A673 (cell line): ENCODE measurements around the gene SWSAP1. TPM values are rescaled to one million over a fixed set of nuclear protein-coding genes. Genes with fewer than 3 reads are reported as not detected.

Experiments used
- Bru-seq: library from RNA; stranded (reverse); fragments of 400-500 nt; gene quantifications from one replicate; lab custom pipeline; 2021; lab: Mats Ljungman, UMichigan
- BruChase-seq, 2 experiments: library from RNA; stranded (reverse); fragments of 400-500 nt; gene quantifications; one replicate each; lab custom pipeline; 2021; lab: Mats Ljungman, UMichigan
- BruUV-seq: library from RNA; stranded (reverse); fragments of 400-500 nt; replicated peaks from 2 replicates; lab custom pipeline; 2021; lab: Mats Ljungman, UMichigan
- CTCF ChIA-PET: fragments of 300-600 bp; sonication (Branson Sonifier 250); formaldehyde crosslinking; loops from one replicate; lab custom pipeline; 2022; ENCODE audit warnings: antibody characterized with exemption; lab: Charles Lee
- POLR2A ChIA-PET: fragments of 300-600 bp; sonication (Branson Sonifier 250); formaldehyde crosslinking; loops from one replicate; lab custom pipeline; 2022; ENCODE audit warnings: antibody characterized with exemption; ENCODE audit not compliant: low non-redundant PET; lab: Charles Lee
- DNase-seq: peaks from one replicate; pipeline ENCODE4 v3.0.0-alpha.2; 2015; ENCODE audit warnings: low spot score
- H3K27ac ChIP-seq: fragments of 200-600 bp; sonication (generic); 2 replicates; pipeline ENCODE4 v1.5.1; 2016; ENCODE audit warnings: mixed run types, low read depth, mild to moderate bottlenecking, mixed read lengths, antibody characterized with exemption, low read length; ENCODE audit not compliant: poor library complexity, severe bottlenecking
- H3K27me3 ChIP-seq: fragments of 200-600 bp; sonication (generic); replicated peaks from 2 replicates; pipeline ENCODE4 v1.6.1; 2017; ENCODE audit warnings: mixed run types, low read depth, mild to moderate bottlenecking, mixed read lengths, antibody characterized with exemption, low read length; ENCODE audit not compliant: insufficient read depth, poor library complexity
- H3K36me3 ChIP-seq: fragments of 200-600 bp; sonication (generic); 2 replicates; pipeline ENCODE4 v1.6.1; 2016; ENCODE audit warnings: mixed run types, mild to moderate bottlenecking, mixed read lengths, antibody characterized with exemption, low read length; ENCODE audit not compliant: insufficient read depth, poor library complexity, severe bottlenecking
- H3K4me1 ChIP-seq: fragments of 200-600 bp; sonication (generic); 2 replicates; pipeline ENCODE4 v1.6.1; 2017; ENCODE audit warnings: mixed run types, mild to moderate bottlenecking, mixed read lengths, antibody characterized with exemption, low read length; ENCODE audit not compliant: insufficient read depth, poor library complexity, severe bottlenecking
- H3K4me3 ChIP-seq: fragments of 200-600 bp; sonication (generic); 2 replicates; pipeline ENCODE4 v1.5.1; 2016; ENCODE audit warnings: low read depth, mixed run types, mild to moderate bottlenecking, mixed read lengths, low read length; ENCODE audit not compliant: poor library complexity, severe bottlenecking
- H3K9me3 ChIP-seq: fragments of 200-600 bp; sonication (generic); 2 replicates; pipeline ENCODE4 v1.6.1; 2016; ENCODE audit warnings: mixed run types, low read depth, mild to moderate bottlenecking, mixed read lengths, antibody characterized with exemption, low read length; ENCODE audit not compliant: poor library complexity, severe bottlenecking
- CTCF ChIP-seq: fragments of 300-800, 200-600 bp; sonication (generic); conservative IDR thresholded peaks from 2 replicates; pipeline ENCODE4 v1.5.1; 2017; ENCODE audit warnings: low read depth, mild to moderate bottlenecking, antibody characterized with exemption, low read length, moderate library complexity, mixed read lengths
- EZH2 ChIP-seq: fragments of 200-600 bp; sonication (generic); IDR thresholded peaks from 2 replicates; pipeline ENCODE4 v1.6.1; 2017; ENCODE audit warnings: borderline replicate concordance, low read depth, mild to moderate bottlenecking, mixed read lengths, antibody characterized with exemption, low read length; ENCODE audit not compliant: poor library complexity, severe bottlenecking
- intact Hi-C: fragments of 100-400 bp; cut with micrococcal nuclease; formaldehyde crosslinking; loops from one replicate; pipeline ENCODE4 v1.10.0; 2022; ENCODE audit not compliant: unreplicated experiment
- long read RNA-seq: library from polyadenylated mRNA; stranded (forward); transcript quantifications from one replicate; pipeline ENCODE4 v2.0.0, GENCODE V29; 2022
- total RNA-seq: library from RNA; stranded (reverse); gene quantifications from 2 replicates; pipeline ENCODE4 v1.2.3, GENCODE V29; 2021

SWSAP1 gene
- total RNA-seq (2.5 and 3.3 TPM in 2 replicates), Bru-seq, nascent RNA (percentile 50 among the genes with signal in this experiment), BruChase-seq, experiment 1, labeled RNA remaining after a 2-hour chase (percentile 51 among the genes with signal in this experiment), BruChase-seq, experiment 2, labeled RNA remaining after a 6-hour chase (percentile 44 among the genes with signal in this experiment)
- long read RNA-seq, transcript SWSAP1-201 (2 exons, 1,684 nt) = major isoform, 9 of 12 reads
- long read RNA-seq, partial matches to known transcripts = 0 of 12 reads
- long read RNA-seq, other reads (novel, unspliced or antisense) = 3 of 12 reads

- intact Hi-C loops = no loop called here
- H3K4me3 ChIP-seq = peak within 1 kb of the TSS; percentile 61
- H3K36me3 ChIP-seq = no peaks in the 10 kb centered on the region
- peaks cover 19% of the 10 kb centered on the region for H3K4me1 ChIP-seq
- POLR2A ChIA-PET = interaction anchor here (0.8 kb wide), 1 partner anchor 81 kb away, joined by 4 read pairs; no protein-coding TSS in a partner anchor
- TSS peak; percentile 80 for BruUV-seq
- H3K27ac ChIP-seq = peak within 1 kb of the TSS; percentile 94
- no peaks in the 10 kb centered on the region for H3K27me3 ChIP-seq
- CTCF ChIA-PET = interaction anchor here (0.6 to 1.9 kb wide), 5 partner anchors 29 to 162 kb away, joined by 3 to 5 read pairs (median 4); partner anchors contain the start of genes CCDC159 and TMEM205
- H3K9me3 ChIP-seq = no peaks in the 10 kb centered on the region
- TF ChIP-seq EZH2 (no peak), CTCF (no peak)
- DNase-seq = peak; percentile 100
Observed at GRCh38 chr19:11374433-11375142, at the start of gene SWSAP1. Gene SWSAP1, plus strand, starts transcription at chr19:11374666. Its CDS starts 15 bp downstream, at chr19:11374681.

- POLR2A ChIA-PET = no interaction called here
- no TSS peak for BruUV-seq
- H3K27ac ChIP-seq = peak overlapping the region; percentile 68
Observed at GRCh38 chr19:11324748-11325389, 49.6 kb upstream of the SWSAP1 start.

More at GRCh38 chr19:11324748-11325389, 49.6 kb upstream of the SWSAP1 start:
- H3K9me3 ChIP-seq = no peaks in the 10 kb centered on the region
- no peak for TF ChIP-seq EZH2
- no peak for TF ChIP-seq CTCF
- CTCF ChIA-PET = interaction anchor here (0.6 to 0.7 kb wide), 2 partner anchors 57 to 131 kb away, joined by 3 to 5 read pairs; no protein-coding TSS in a partner anchor
- H3K4me3 ChIP-seq = no peak overlapping the region
- intact Hi-C loops = no loop called here
- no peaks in the 10 kb centered on the region for H3K27me3 ChIP-seq
- H3K36me3 ChIP-seq = peaks cover 4% of the 10 kb centered on the region
- H3K4me1 ChIP-seq = peaks cover 20% of the 10 kb centered on the region
- no peak for DNase-seq
